Endodermal cell (in vitro differentiated cells): Measurements from ENCODE around the gene NELFA. TPM values are rescaled to one million over a fixed set of nuclear protein-coding genes. Genes with fewer than 3 reads are reported as not detected.

Experiments
- DNase-seq: peaks from one replicate; pipeline ENCODE4 v3.0.0-alpha.2; 2017
- H3K27ac ChIP-seq: 2 replicates; pipeline ENCODE4 v1.5.1; 2013; ENCODE audit warnings: mild to moderate bottlenecking, low read depth, low read length, moderate library complexity
- H3K27me3 ChIP-seq: 2 replicates; pipeline ENCODE4 v1.6.1; 2013; ENCODE audit warnings: mild to moderate bottlenecking, low read length, moderate library complexity; ENCODE audit not compliant: insufficient read depth, control insufficient read depth, poor library complexity, severe bottlenecking
- H3K36me3 ChIP-seq: 2 replicates; pipeline ENCODE4 v1.7.0; 2013; ENCODE audit warnings: mild to moderate bottlenecking, low read length, moderate library complexity; ENCODE audit not compliant: control insufficient read depth, insufficient read depth
- H3K4me1 ChIP-seq: one replicate; pipeline ENCODE4 v1.7.0; 2013; ENCODE audit warnings: low read length; ENCODE audit not compliant: control insufficient read depth, insufficient read depth
- H3K4me3 ChIP-seq: 2 replicates; pipeline ENCODE4 v1.5.1; 2013; ENCODE audit warnings: mild to moderate bottlenecking, low read length, moderate library complexity
- H3K9ac ChIP-seq: 2 replicates; pipeline ENCODE4 v1.6.1; 2013; ENCODE audit warnings: mild to moderate bottlenecking, low read length, moderate library complexity; ENCODE audit not compliant: poor library complexity, severe bottlenecking; ENCODE audit errors: extremely low read depth
- H3K9me3 ChIP-seq: 2 replicates; pipeline ENCODE4 v1.6.1; 2013; ENCODE audit warnings: mild to moderate bottlenecking, low read length, moderate library complexity; ENCODE audit not compliant: control insufficient read depth
- H3K27ac Mint-ChIP-seq: 2 replicates; pipeline ENCODE4 v1.8.0; 2020; ENCODE audit warnings: mixed read lengths
- H3K27me3 Mint-ChIP-seq: 2 replicates; pipeline ENCODE4 v1.8.0; 2021; ENCODE audit warnings: mild to moderate bottlenecking, mixed read lengths; ENCODE audit not compliant: insufficient read depth
- H3K36me3 Mint-ChIP-seq: 2 replicates; pipeline ENCODE4 v1.8.0; 2020; ENCODE audit warnings: low read depth, mixed read lengths
- H3K4me1 Mint-ChIP-seq: 2 replicates; pipeline ENCODE4 v1.8.0; 2020; ENCODE audit warnings: mixed read lengths
- H3K4me3 Mint-ChIP-seq: 2 replicates; pipeline ENCODE4 v1.8.0; 2020; ENCODE audit warnings: mild to moderate bottlenecking, moderate library complexity, mixed read lengths
- H3K9me3 Mint-ChIP-seq: 2 replicates; pipeline ENCODE4 v1.8.0; 2020; ENCODE audit warnings: mild to moderate bottlenecking, mixed read lengths
- WGBS, 2 experiments: methylation state at CpG; one replicate each; pipeline versions ENCODE4 v1.1.5 to v1.1.7; 2013; ENCODE audit warnings: missing lambda C conversion rate in 2 of 2, mixed read lengths in 1 of 2; ENCODE audit not compliant: insufficient coverage in 1 of 2, insufficient read length in 1 of 2; 5-methylcytosine and 5-hydroxymethylcytosine counted together
- total RNA-seq, 2 donors: library from RNA; stranded (reverse); fragmentation: NEBNext Ultra II Directional in 1 of 2; extraction: Animal tissue kit (Norgen Biotek cat#: 25700) in 1 of 2; gene quantifications; 2 replicates in 1 of 2; 3 replicates in 1 of 2; pipeline ENCODE4 v1.2.1, GENCODE V29; 2021
- TF ChIP-seq, protein P1 (sequence below): fragments of 200-600 bp; sonication (generic); conservative IDR thresholded peaks from 2 replicates; pipeline ENCODE4 v1.5.0; 2021; ENCODE audit warnings: antibody characterized with exemption, mild to moderate bottlenecking

NELFA gene
- total RNA-seq, 2 donors from 2014 or later = 54.8 to 60.1 TPM

DNA sequence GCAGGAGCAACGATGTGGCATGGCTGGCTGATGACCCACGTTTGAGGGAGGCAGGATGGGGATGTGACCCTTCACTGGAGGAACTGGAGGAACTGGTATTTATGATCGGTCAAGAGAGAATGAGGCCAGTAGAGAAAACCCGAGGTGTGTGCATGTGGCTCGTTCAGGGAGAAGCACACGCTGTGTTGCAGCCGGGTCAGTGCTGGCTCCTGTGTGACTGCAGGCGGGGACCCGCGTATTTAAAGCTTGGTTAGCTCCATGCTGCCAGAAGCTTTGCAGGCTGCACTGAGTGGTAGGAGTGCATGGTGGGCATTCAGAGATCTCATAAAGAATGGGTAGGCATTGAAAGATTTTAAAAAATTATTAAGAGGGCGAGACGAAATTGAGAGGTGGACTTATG is 52.1 kb downstream of the NELFA start:
- H3K36me3 ChIP-seq = peaks cover 89% of the 10 kb centered on the region

DNA sequence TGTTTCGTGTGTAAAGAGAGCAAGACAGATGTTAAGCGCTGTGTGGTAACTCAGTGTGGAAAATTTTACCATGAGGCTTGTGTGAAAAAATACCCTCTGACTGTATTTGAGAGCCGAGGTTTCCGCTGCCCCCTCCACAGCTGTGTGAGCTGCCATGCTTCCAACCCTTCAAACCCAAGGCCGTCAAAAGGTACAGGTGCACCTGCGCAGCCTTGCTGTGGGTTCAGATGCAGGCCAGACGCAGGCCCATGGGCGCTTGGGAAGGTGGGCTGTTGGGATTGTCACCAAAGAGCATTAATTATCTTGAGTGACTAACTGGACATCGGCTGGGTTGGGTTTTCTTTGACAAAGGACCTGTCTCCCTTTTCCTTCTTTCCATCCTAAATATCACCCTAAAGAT is 55.4 kb downstream of the NELFA start:
- TF ChIP-seq, protein P1, sequence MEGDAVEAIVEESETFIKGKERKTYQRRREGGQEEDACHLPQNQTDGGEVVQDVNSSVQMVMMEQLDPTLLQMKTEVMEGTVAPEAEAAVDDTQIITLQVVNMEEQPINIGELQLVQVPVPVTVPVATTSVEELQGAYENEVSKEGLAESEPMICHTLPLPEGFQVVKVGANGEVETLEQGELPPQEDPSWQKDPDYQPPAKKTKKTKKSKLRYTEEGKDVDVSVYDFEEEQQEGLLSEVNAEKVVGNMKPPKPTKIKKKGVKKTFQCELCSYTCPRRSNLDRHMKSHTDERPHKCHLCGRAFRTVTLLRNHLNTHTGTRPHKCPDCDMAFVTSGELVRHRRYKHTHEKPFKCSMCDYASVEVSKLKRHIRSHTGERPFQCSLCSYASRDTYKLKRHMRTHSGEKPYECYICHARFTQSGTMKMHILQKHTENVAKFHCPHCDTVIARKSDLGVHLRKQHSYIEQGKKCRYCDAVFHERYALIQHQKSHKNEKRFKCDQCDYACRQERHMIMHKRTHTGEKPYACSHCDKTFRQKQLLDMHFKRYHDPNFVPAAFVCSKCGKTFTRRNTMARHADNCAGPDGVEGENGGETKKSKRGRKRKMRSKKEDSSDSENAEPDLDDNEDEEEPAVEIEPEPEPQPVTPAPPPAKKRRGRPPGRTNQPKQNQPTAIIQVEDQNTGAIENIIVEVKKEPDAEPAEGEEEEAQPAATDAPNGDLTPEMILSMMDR = no peak
- no peaks in the 10 kb centered on the region for H3K4me1 Mint-ChIP-seq
- H3K27me3 Mint-ChIP-seq = no peaks in the 10 kb centered on the region
- H3K27me3 ChIP-seq = no peaks in the 10 kb centered on the region
- WGBS, 2 experiments = 94 to 95% methylated on average over 6 to 9 of the region's 9 CpGs
- DNase-seq = no peak
- no peaks in the 10 kb centered on the region for H3K9me3 ChIP-seq
- H3K9me3 Mint-ChIP-seq = no peaks in the 10 kb centered on the region
- no peak overlapping the region for H3K4me3 Mint-ChIP-seq
- H3K27ac ChIP-seq = no peak overlapping the region
- peaks cover 70% of the 10 kb centered on the region for H3K36me3 Mint-ChIP-seq
- no peak overlapping the region for H3K27ac Mint-ChIP-seq
- no peak overlapping the region for H3K4me3 ChIP-seq
- H3K4me1 ChIP-seq = no peaks in the 10 kb centered on the region
- H3K9ac ChIP-seq = no peak overlapping the region
- H3K36me3 ChIP-seq = peaks cover 75% of the 10 kb centered on the region

More for the DNA sequence above, 52.1 kb downstream of the NELFA start:
- Histone ChIP-seq H3K4me3 (no peak overlapping the region), H3K9me3 (no peaks in the 10 kb centered on the region), H3K4me1 (no peaks in the 10 kb centered on the region), H3K27ac (no peak overlapping the region), H3K9ac (no peak overlapping the region), H3K27me3 (no peaks in the 10 kb centered on the region)
- TF ChIP-seq, protein P1 = no peak
- Mint-ChIP-seq H3K9me3 (no peaks in the 10 kb centered on the region), H3K4me3 (no peak overlapping the region), H3K36me3 (peaks cover 73% of the 10 kb centered on the region), H3K27me3 (no peaks in the 10 kb centered on the region), H3K4me1 (no peaks in the 10 kb centered on the region), H3K27ac (peak overlapping the region; percentile 45)
- no peak for DNase-seq
- WGBS, 2 experiments = 95 to 98% methylated on average over 9 to 12 of the region's 12 CpGs

DNA sequence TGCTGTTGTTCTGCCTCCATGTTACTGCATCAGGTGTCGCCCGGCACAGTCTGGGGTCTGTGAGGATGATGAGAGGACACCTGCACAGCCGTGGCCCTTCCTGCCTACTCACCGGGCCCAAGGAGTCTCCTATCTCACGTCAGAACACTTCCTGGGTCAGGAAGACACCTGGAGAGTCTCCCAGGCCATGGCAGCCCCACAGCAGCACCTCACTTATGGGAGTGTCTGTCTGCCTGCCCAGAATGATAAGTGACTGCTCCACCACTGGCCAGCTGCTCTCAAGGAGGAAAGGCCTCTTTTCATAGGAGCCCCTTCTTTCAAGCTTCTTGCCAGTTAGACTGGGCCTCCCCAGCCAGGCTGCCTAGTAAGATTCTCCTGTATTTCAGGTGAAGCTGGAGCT is 56.1 kb downstream of the NELFA start:
- Histone ChIP-seq H3K9ac (no peak overlapping the region), H3K9me3 (no peaks in the 10 kb centered on the region), H3K27me3 (no peaks in the 10 kb centered on the region), H3K36me3 (peaks cover 76% of the 10 kb centered on the region), H3K27ac (no peak overlapping the region), H3K4me3 (no peak overlapping the region), H3K4me1 (no peaks in the 10 kb centered on the region)
- Mint-ChIP-seq H3K36me3 (peaks cover 70% of the 10 kb centered on the region), H3K9me3 (no peaks in the 10 kb centered on the region), H3K27ac (no peak overlapping the region), H3K27me3 (no peaks in the 10 kb centered on the region), H3K4me1 (no peaks in the 10 kb centered on the region), H3K4me3 (no peak overlapping the region)
- DNase-seq = no peak
- TF ChIP-seq, protein P1 = no peak
- 96 to 97% methylated on average over 5 of the region's 5 CpGs for WGBS, 2 experiments
